Heart left ventricle (tissue), 13 donors: ENCODE results near the gene CAV1.

ENCODE experiments used
- CTCF ChIP-seq, 12 donors: fragments of 200-600 bp; sonication (generic) in 4 of 12; IDR thresholded peaks; one replicate each; pipeline versions ENCODE4 v1.5.0 to v1.8.0; 2018 to 2022; ENCODE audit warnings: antibody characterized with exemption in 12 of 12, mild to moderate bottlenecking in 5 of 12
- POLR2A ChIP-seq, 2 donors: fragments of 450-650 bp; IDR thresholded peaks; one replicate each; pipeline ENCODE4 v1.6.1; 2017; ENCODE audit warnings: antibody characterized with exemption in 2 of 2, mild to moderate bottlenecking in 2 of 2, moderate library complexity in 2 of 2
- donor health status: ischemic (EF 13 %, LVEDD 7.1; RV severe dilation, severe dysfunction).
- donor health status: DM: no; HTN: yes; CAD: no.
- donor health status: DM: no; HTN: no; CAD: no.
- donor health status: ischemic (EF 25% LVEDD 6.9; RV normal size, moderate dysfunction).
- donor health status: ischemic (EF 25% LVEDD 5.7; RV mildly dilated, moderate dysfunction).
- donor health status: ischemic (EF 35%, LVEDD 5.7; RV mildly dilated, moderate dysfunction).
- donor health status: nonischemic (EF 11% LVEDD 7.7; RV severe dilation, severe dysfunction).
- donor health status: DM: yes; HTN: yes; CAD: no.
- donor health status: PGD.
- donor health status: ischemic (EF 29% LVEDD 5.4; RV normal size, mild dysfunction).
- donor health status: nonischemic (EF 23%, LVEDD 6.1; RV moderate dilation, normal function).

GRCh38 chr7:116575853-116576252, 51.0 kb downstream of the CAV1 start:
- no peak for TF ChIP-seq POLR2A (IDR thresholded peaks at IDR 0.05)
- no peak for TF ChIP-seq CTCF (IDR thresholded peaks at IDR 0.05)
